Fibroblast of upper back skin (primary cell): ENCODE results near the gene FCRL5.
A peak's percentile ranks its signal among the peaks of the same experiment; 100 is the strongest.
"Not testable (repeated sequence)": the region's sequence is repeated elsewhere in the genome, so short reads cannot be mapped to it uniquely, and the experiment has no call there.

Source experiments
- DNase-seq: peaks from one replicate; pipeline ENCODE4 v3.0.0-alpha.2; 2013

The FCRL5 gene

GRCh38 chr1:157487096-157487495 lies 65.2 kb downstream of the FCRL5 start:
- DNase-seq, result peak; percentile 7

- DNase-seq, result not testable (repeated sequence)
These were observed 65.9 kb downstream of the FCRL5 start for GRCh38 chr1:157486400-157486799.

- DNase-seq, result no peak
These were observed 66.5 kb downstream of the FCRL5 start for GRCh38 chr1:157485793-157486192.

GRCh38 chr1:157484573-157484972 lies 67.7 kb downstream of the FCRL5 start:
- DNase-seq, result no peak

- DNase-seq, result no peak
These were observed 68.7 kb downstream of the FCRL5 start for GRCh38 chr1:157483635-157484034.

GRCh38 chr1:157482717-157483116 lies 69.6 kb downstream of the FCRL5 start:
- no peak for DNase-seq

GRCh38 chr1:157482174-157482573 lies 70.1 kb downstream of the FCRL5 start:
- DNase-seq, result no peak

GRCh38 chr1:157478030-157478429 lies 74.3 kb downstream of the FCRL5 start:
- no peak for DNase-seq

- DNase-seq, result no peak
These were observed 74.9 kb downstream of the FCRL5 start for GRCh38 chr1:157477419-157477818.

- DNase-seq, result no peak
These were observed 79.4 kb downstream of the FCRL5 start for GRCh38 chr1:157472959-157473358.

- DNase-seq, result no peak
These were observed 80.1 kb downstream of the FCRL5 start for GRCh38 chr1:157472056-157472701.

- no peak for DNase-seq
These were observed 80.8 kb downstream of the FCRL5 start for GRCh38 chr1:157471531-157471930.

- DNase-seq, result no peak
These were observed 82.3 kb downstream of the FCRL5 start for GRCh38 chr1:157469752-157470675.

- no peak for DNase-seq
These were observed 83.0 kb downstream of the FCRL5 start for GRCh38 chr1:157469300-157469699.

- no peak for DNase-seq
These were observed 86.3 kb downstream of the FCRL5 start for GRCh38 chr1:157466011-157466410.
